H1 (cell line): Measurements from ENCODE around the gene PRR23E.

ENCODE experiments used
- ATF3 ChIP-seq: IDR thresholded peaks from 2 replicates; pipeline ENCODE4 v1.6.1; 2011; ENCODE audit warnings: low read depth, mild to moderate bottlenecking, low read length; ENCODE audit not compliant: insufficient read depth
- BRCA1 ChIP-seq: IDR thresholded peaks from 2 replicates; pipeline ENCODE4 v1.6.1; 2012; ENCODE audit warnings: low read depth, low read length, improper control_type of control experiment
- EGR1 ChIP-seq: IDR thresholded peaks from 2 replicates; pipeline ENCODE4 v1.6.1; 2011; ENCODE audit warnings: low read depth, low read length, borderline replicate concordance
- EP300 ChIP-seq, 2 experiments: IDR thresholded peaks; 1 replicate in 1 of 2; 2 replicates in 1 of 2; pipeline ENCODE4 v1.6.1; 2011 to 2012; ENCODE audit warnings: low read depth in 2 of 2, low read length in 2 of 2, mild to moderate bottlenecking in 2 of 2, borderline replicate concordance in 1 of 2, inconsistent platforms in 1 of 2, moderate library complexity in 1 of 2
- EZH2 ChIP-seq: fragments of 200-600 bp; sonication (generic); IDR thresholded peaks from 2 replicates; pipeline ENCODE4 v1.7.1; 2012; ENCODE audit warnings: low read depth, mild to moderate bottlenecking, moderate library complexity, low read length, inconsistent platforms; ENCODE audit not compliant: severe bottlenecking
- FOSL1 ChIP-seq: IDR thresholded peaks from 2 replicates; pipeline ENCODE4 v1.6.1; 2011; ENCODE audit warnings: mild to moderate bottlenecking, low read depth, low read length, moderate library complexity; ENCODE audit not compliant: insufficient read depth
- POLR2AphosphoS5 ChIP-seq: IDR thresholded peaks from 2 replicates; pipeline ENCODE4 v1.6.1; 2011; ENCODE audit warnings: low read depth, low read length
- SIRT6 ChIP-seq: IDR thresholded peaks from one replicate; pipeline ENCODE4 v1.7.1; 2012; ENCODE audit warnings: low read length, inconsistent platforms
- TF ChIP-seq, protein P1 (sequence below), 3 experiments: IDR thresholded peaks; 1 replicate in 2 of 3; 2 replicates in 1 of 3; pipeline versions ENCODE4 v1.5.1 to v1.6.1; 2011; ENCODE audit warnings: low read length in 3 of 3, mild to moderate bottlenecking in 3 of 3, inconsistent platforms in 2 of 3, low read depth in 1 of 3, moderate library complexity in 1 of 3; ENCODE audit not compliant: insufficient read depth in 1 of 3; ENCODE audit errors: control extremely low read depth in 1 of 3

GRCh38 chr3:127150513-127151250 is 42.2 kb upstream of the PRR23E start:
- TF ChIP-seq SIRT6 (no peak), BRCA1 (no peak), EZH2 (no peak), FOSL1 (no peak), ATF3 (no peak), EGR1 (no peak), POLR2AphosphoS5 (no peak), EP300 (IDR thresholded peaks at IDR 0.05; ENCODE audit: borderline replicate concordance in 1 of 2, low read depth in 2 of 2, low read length in 2 of 2) (no peak)
- TF ChIP-seq, protein P1, sequence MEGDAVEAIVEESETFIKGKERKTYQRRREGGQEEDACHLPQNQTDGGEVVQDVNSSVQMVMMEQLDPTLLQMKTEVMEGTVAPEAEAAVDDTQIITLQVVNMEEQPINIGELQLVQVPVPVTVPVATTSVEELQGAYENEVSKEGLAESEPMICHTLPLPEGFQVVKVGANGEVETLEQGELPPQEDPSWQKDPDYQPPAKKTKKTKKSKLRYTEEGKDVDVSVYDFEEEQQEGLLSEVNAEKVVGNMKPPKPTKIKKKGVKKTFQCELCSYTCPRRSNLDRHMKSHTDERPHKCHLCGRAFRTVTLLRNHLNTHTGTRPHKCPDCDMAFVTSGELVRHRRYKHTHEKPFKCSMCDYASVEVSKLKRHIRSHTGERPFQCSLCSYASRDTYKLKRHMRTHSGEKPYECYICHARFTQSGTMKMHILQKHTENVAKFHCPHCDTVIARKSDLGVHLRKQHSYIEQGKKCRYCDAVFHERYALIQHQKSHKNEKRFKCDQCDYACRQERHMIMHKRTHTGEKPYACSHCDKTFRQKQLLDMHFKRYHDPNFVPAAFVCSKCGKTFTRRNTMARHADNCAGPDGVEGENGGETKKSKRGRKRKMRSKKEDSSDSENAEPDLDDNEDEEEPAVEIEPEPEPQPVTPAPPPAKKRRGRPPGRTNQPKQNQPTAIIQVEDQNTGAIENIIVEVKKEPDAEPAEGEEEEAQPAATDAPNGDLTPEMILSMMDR (IDR thresholded peaks at IDR 0.05; ENCODE audit: control extremely low read depth in 1 of 3, insufficient read depth in 1 of 3, low read depth in 1 of 3, low read length in 3 of 3) = no peak
